Gastroesophageal sphincter (tissue), 4 donors: ENCODE data around the gene MAGEA12. TPM values are rescaled to one million over a fixed set of nuclear protein-coding genes. Genes with fewer than 3 reads are reported as not detected.
"Not testable (repeated sequence)": the region's sequence is repeated elsewhere in the genome, so short reads cannot be mapped to it uniquely, and the experiment has no call there.

ENCODE experiments used
- ATAC-seq: fragments of 150-250 bp; one replicate; pipeline ENCODE4 v1.9.1; 2016; ENCODE audit warnings: mild to moderate bottlenecking, moderate library complexity
- H3K27ac ChIP-seq, 4 donors: fragments of 200-600 bp; sonication (generic) in 3 of 4; 1 replicate in 3 of 4; 2 replicates in 1 of 4; pipeline ENCODE4 v1.5.1; 2016 to 2019
- H3K27me3 ChIP-seq: fragments of 200-600 bp; sonication (generic); one replicate; pipeline ENCODE4 v1.5.1; 2019
- H3K36me3 ChIP-seq, 2 donors: fragments of 200-600 bp; sonication (generic); one replicate each; pipeline ENCODE4 v1.5.1; 2019; ENCODE audit warnings: control low read depth in 1 of 2
- H3K4me1 ChIP-seq, 3 donors: fragments of 200-600 bp; sonication (generic); 1 replicate in 2 of 3; 2 replicates in 1 of 3; pipeline ENCODE4 v1.5.1; 2016 to 2019; ENCODE audit warnings: control low read depth in 2 of 3
- H3K4me3 ChIP-seq, 2 donors: fragments of 200-600 bp; sonication (generic); one replicate each; pipeline ENCODE4 v1.5.1; 2019; ENCODE audit warnings: mild to moderate bottlenecking in 1 of 2, moderate library complexity in 1 of 2
- H3K9me3 ChIP-seq, 3 donors: fragments of 200-600 bp; sonication (generic); one replicate each; pipeline ENCODE4 v1.5.1; 2017 to 2019; ENCODE audit warnings: control low read depth in 2 of 3
- CTCF ChIP-seq, 4 experiments: fragments of 200-600 bp in 2 of 4; fragments of 450-650 bp in 2 of 4; sonication (generic) in 1 of 4; IDR thresholded peaks; one replicate each; pipeline ENCODE4 v1.5.1; 2017 to 2019; ENCODE audit warnings: antibody characterized with exemption in 4 of 4, mild to moderate bottlenecking in 2 of 4, moderate library complexity in 2 of 4
- EP300 ChIP-seq: sonication (generic); formaldehyde crosslinking; IDR thresholded peaks from one replicate; pipeline ENCODE4 v1.6.1; 2017; ENCODE audit warnings: antibody characterized with exemption, mild to moderate bottlenecking
- POLR2A ChIP-seq, 2 donors: fragments of 450-650 bp; IDR thresholded peaks; one replicate each; pipeline ENCODE4 v1.6.1; 2017; ENCODE audit warnings: antibody characterized with exemption in 2 of 2, mild to moderate bottlenecking in 2 of 2, moderate library complexity in 1 of 2
- POLR2AphosphoS5 ChIP-seq: sonication (generic); formaldehyde crosslinking; IDR thresholded peaks from one replicate; pipeline ENCODE4 v1.6.1; 2017; ENCODE audit warnings: antibody characterized with exemption
- WGBS, 2 donors: methylation state at CpG; one replicate each; pipeline ENCODE4 v1.1.5; 2018; ENCODE audit warnings: low coverage in 1 of 2; 5-methylcytosine and 5-hydroxymethylcytosine counted together
- total RNA-seq, 4 donors: library from RNA; depleted of rRNA; stranded (reverse); fragments of >200 nt; gene quantifications; one replicate each; pipeline ENCODE4 v1.1.0, GENCODE V29; 2016

The MAGEA12 gene
- total RNA-seq, 4 donors from 2014 or later: not detected

GRCh38 chrX:152725409-152725808, 8.1 kb upstream of the MAGEA12 start:
- H3K36me3 ChIP-seq: no peaks in the 10 kb centered on the region

GRCh38 chrX:152734143-152734858, 744 bp downstream of the MAGEA12 start:
- H3K4me1 ChIP-seq: not testable (repeated sequence)
- no CpG with 5 or more reads among the region's 22 CpGs for WGBS, 2 donors

More at GRCh38 chrX:152725409-152725808, 8.1 kb upstream of the MAGEA12 start:
- no peaks in the 10 kb centered on the region for H3K27me3 ChIP-seq
- no peak for TF ChIP-seq POLR2A (IDR thresholded peaks at IDR 0.05)
- no peak for TF ChIP-seq EP300
- TF ChIP-seq POLR2AphosphoS5: no peak
- no peak for TF ChIP-seq CTCF (IDR thresholded peaks at IDR 0.05)
- H3K4me1 ChIP-seq: no peaks in the 10 kb centered on the region
- no peak for ATAC-seq
- H3K27ac ChIP-seq: no peak overlapping the region
- no peaks in the 10 kb centered on the region for H3K9me3 ChIP-seq
- H3K4me3 ChIP-seq: no peak overlapping the region
- WGBS, 2 donors: 69 to 73% methylated on average over 2 to 4 of the region's 7 CpGs

GRCh38 chrX:152735101-152735500, 1.5 kb downstream of the MAGEA12 start:
- Histone ChIP-seq H3K4me3 (no peak overlapping the region), H3K9me3 (no peaks in the 10 kb centered on the region), H3K27ac (no peak overlapping the region), H3K36me3 (no peaks in the 10 kb centered on the region), H3K4me1 (no peaks in the 10 kb centered on the region), H3K27me3 (no peaks in the 10 kb centered on the region)
- TF ChIP-seq EP300 (no peak), CTCF (IDR thresholded peaks at IDR 0.05) (no peak), POLR2A (IDR thresholded peaks at IDR 0.05) (no peak), POLR2AphosphoS5 (no peak)
- no CpG with 5 or more reads among the region's 2 CpGs for WGBS, 2 donors
- no peak for ATAC-seq

More at GRCh38 chrX:152734143-152734858, 744 bp downstream of the MAGEA12 start:
- H3K36me3 ChIP-seq, H3K27ac ChIP-seq, ATAC-seq, H3K4me3 ChIP-seq, H3K27me3 ChIP-seq, H3K9me3 ChIP-seq: not testable (repeated sequence)

- no CpG with 5 or more reads among the region's 12 CpGs for WGBS, 2 donors
- H3K4me1 ChIP-seq: no peaks in the 10 kb centered on the region
- ATAC-seq: no peak
- H3K4me3 ChIP-seq: no peak overlapping the region
- H3K27me3 ChIP-seq: no peaks in the 10 kb centered on the region
- no peaks in the 10 kb centered on the region for H3K36me3 ChIP-seq
- no peak overlapping the region for H3K27ac ChIP-seq
- no peaks in the 10 kb centered on the region for H3K9me3 ChIP-seq
- TF ChIP-seq CTCF (IDR thresholded peaks at IDR 0.05) (no peak), POLR2A (IDR thresholded peaks at IDR 0.05) (no peak), POLR2AphosphoS5 (no peak), EP300 (no peak)
Measured at GRCh38 chrX:152735860-152736511, 2.4 kb downstream of the MAGEA12 start.

- not testable (repeated sequence) for H3K9me3 ChIP-seq, ATAC-seq
- no CpG with 5 or more reads among the region's 12 CpGs for WGBS, 2 donors
Measured at GRCh38 chrX:152736528-152736927, 3.0 kb downstream of the MAGEA12 start.

GRCh38 chrX:152738560-152738959, 5.0 kb downstream of the MAGEA12 start:
- 70 to 89% methylated on average over 5 of the region's 5 CpGs for WGBS, 2 donors
- Histone ChIP-seq H3K4me3 (no peak overlapping the region), H3K4me1 (no peaks in the 10 kb centered on the region), H3K9me3 (no peaks in the 10 kb centered on the region), H3K36me3 (no peaks in the 10 kb centered on the region), H3K27ac (no peak overlapping the region), H3K27me3 (no peaks in the 10 kb centered on the region)
- no peak for TF ChIP-seq CTCF (IDR thresholded peaks at IDR 0.05)
- ATAC-seq: no peak

More at GRCh38 chrX:152736528-152736927, 3.0 kb downstream of the MAGEA12 start:
- H3K36me3 ChIP-seq, H3K27ac ChIP-seq, H3K4me3 ChIP-seq, H3K27me3 ChIP-seq, H3K4me1 ChIP-seq: not testable (repeated sequence)

GRCh38 chrX:152753686-152754650, 20.4 kb downstream of the MAGEA12 start, which contains the start of gene MAGEA2:
Gene MAGEA2 (minus strand): TSS chrX:152753842. CDS start chrX:152751363, 2,479 bp downstream.
- no CpG with 5 or more reads among the region's 35 CpGs for WGBS, 2 donors
- H3K4me1 ChIP-seq, H3K36me3 ChIP-seq, ATAC-seq, H3K27ac ChIP-seq, H3K9me3 ChIP-seq, H3K4me3 ChIP-seq, H3K27me3 ChIP-seq: not testable (repeated sequence)

- not testable (repeated sequence) for H3K36me3 ChIP-seq, H3K4me3 ChIP-seq, H3K4me1 ChIP-seq, H3K9me3 ChIP-seq, ATAC-seq, H3K27ac ChIP-seq, H3K27me3 ChIP-seq
- no CpG with 5 or more reads among the region's 5 CpGs for WGBS, 2 donors
Measured at GRCh38 chrX:152754871-152755270, 21.3 kb downstream of the MAGEA12 start.
